HCT116 (cell line): ENCODE results near the gene FBLL1. TPM values are rescaled to one million over a fixed set of nuclear protein-coding genes. Genes with fewer than 3 reads are reported as not detected.

Experiments
- ATAC-seq: fragments of 200-7000 bp; cut with Tn5 transposase; 2 replicates; pipeline ENCODE4 v1.9.1; 2020; ENCODE audit warnings: mild to moderate bottlenecking, moderate library complexity
- BruUV-seq: library from RNA; stranded (reverse); fragments of 400-500 nt; replicated peaks from 2 replicates; lab custom pipeline; 2021; lab: Mats Ljungman, UMichigan
- CTCF ChIA-PET: fragments of 300-600 bp; sonication (Branson Sonifier 250); formaldehyde crosslinking; loops from one replicate; lab custom pipeline; 2021; ENCODE audit warnings: antibody characterized with exemption; lab: Charles Lee
- POLR2A ChIA-PET: fragments of 300-600, 350-600 bp; sonication (Branson Sonifier 250); formaldehyde crosslinking; loops from one replicate; lab custom pipeline; 2021; ENCODE audit warnings: antibody characterized with exemption; lab: Charles Lee
- RAD21 ChIA-PET, 2 experiments: fragments of 300-600 bp; sonication (Branson Sonifier 250); formaldehyde crosslinking; loops; one replicate each; lab custom pipeline; 2023; ENCODE audit warnings: low total read pairs in 2 of 2; ENCODE audit not compliant: uncharacterized antibody in 2 of 2, unreplicated experiment in 2 of 2, low non-redundant PET in 1 of 2; lab: Charles Lee
- DNase-seq: peaks from one replicate; pipeline ENCODE4 v3.0.0-alpha.2; 2010; ENCODE audit warnings: low read depth, low spot score
- H2AFZ ChIP-seq: fragments of 200-600 bp; shearing (Covaris generic), sonication (generic); 2 replicates; pipeline ENCODE4 v1.6.1; 2017; ENCODE audit warnings: low read depth, mixed run types, mixed read lengths, antibody characterized with exemption, low read length; ENCODE audit not compliant: poor library complexity, severe bottlenecking
- H3K27ac ChIP-seq: 2 replicates; pipeline ENCODE4 v1.5.1; 2012; ENCODE audit warnings: low read depth, low read length
- H3K27me3 ChIP-seq: fragments of 200-600 bp; sonication (generic); 2 replicates; pipeline ENCODE4 v1.6.1; 2016; ENCODE audit warnings: mixed run types, low read length, mixed read lengths; ENCODE audit not compliant: insufficient read depth
- H3K36me3 ChIP-seq, 2 experiments: fragments of 200-500 bp in 1 of 2; fragments of 200-600 bp in 1 of 2; sonication (Bioruptor generic) in 1 of 2; sonication (generic) in 1 of 2; 2 replicates each; pipeline versions ENCODE4 v1.5.1 to v1.6.1; 2014 to 2016; ENCODE audit warnings: low read length in 2 of 2, inconsistent platforms in 1 of 2, mixed read lengths in 1 of 2, mixed run types in 1 of 2; ENCODE audit not compliant: insufficient read depth in 2 of 2, control insufficient read depth in 1 of 2
- H3K4me1 ChIP-seq, 2 experiments: fragments of 200-600 bp in 1 of 2; sonication (generic) in 1 of 2; 2 replicates each; pipeline versions ENCODE4 v1.5.1 to v1.6.1; 2012 to 2017; ENCODE audit warnings: low read length in 2 of 2, inconsistent platforms in 1 of 2, mild to moderate bottlenecking in 1 of 2, mixed read lengths in 1 of 2, mixed run types in 1 of 2, moderate library complexity in 1 of 2; ENCODE audit not compliant: insufficient read depth in 2 of 2, control insufficient read depth in 1 of 2
- H3K4me2 ChIP-seq: fragments of 200-600 bp; sonication (generic); 2 replicates; pipeline ENCODE4 v1.6.1; 2017; ENCODE audit warnings: mixed run types, low read length, mixed read lengths
- H3K4me3 ChIP-seq, 2 experiments: fragments of 200-600 bp in 1 of 2; sonication (generic) in 1 of 2; replicated peaks in 1 of 2; 2 replicates each; pipeline ENCODE4 v1.5.1; 2011 to 2016; ENCODE audit warnings: low read length in 2 of 2, control low read depth in 1 of 2, low read depth in 1 of 2, mild to moderate bottlenecking in 1 of 2, mixed read lengths in 1 of 2, mixed run types in 1 of 2
- H3K79me2 ChIP-seq: fragments of 200-600 bp; sonication (generic); 2 replicates; pipeline ENCODE4 v1.6.1; 2017; ENCODE audit warnings: mild to moderate bottlenecking, mixed run types, low read length, moderate library complexity, mixed read lengths; ENCODE audit not compliant: insufficient read depth
- H3K9ac ChIP-seq: fragments of 200-600 bp; sonication (generic); 2 replicates; pipeline ENCODE4 v1.6.1; 2016; ENCODE audit warnings: low read length, mixed read lengths
- H3K9me2 ChIP-seq: fragments of 200-600 bp; sonication (generic), shearing (Covaris generic); 2 replicates; pipeline ENCODE4 v1.6.1; 2017; ENCODE audit warnings: mixed run types, mild to moderate bottlenecking, moderate library complexity; ENCODE audit not compliant: insufficient read depth
- H3K9me3 ChIP-seq, 2 experiments: fragments of 200-500 bp in 1 of 2; fragments of 200-600 bp in 1 of 2; sonication (Bioruptor generic) in 1 of 2; sonication (generic) in 1 of 2; 2 replicates each; pipeline ENCODE4 v1.6.1; 2014 to 2017; ENCODE audit warnings: low read length in 2 of 2, mixed read lengths in 2 of 2, inconsistent platforms in 1 of 2, low read depth in 1 of 2, mild to moderate bottlenecking in 1 of 2, mixed run types in 1 of 2, moderate library complexity in 1 of 2; ENCODE audit not compliant: control insufficient read depth in 1 of 2, insufficient read depth in 1 of 2
- H4K20me1 ChIP-seq: fragments of 200-600 bp; sonication (generic), shearing (Covaris generic); 2 replicates; pipeline ENCODE4 v1.6.1; 2017; ENCODE audit warnings: mixed run types, mild to moderate bottlenecking, moderate library complexity; ENCODE audit not compliant: insufficient read depth
- EGR1 ChIP-seq: IDR thresholded peaks from 2 replicates; pipeline ENCODE4 v1.6.1; 2012; ENCODE audit warnings: low read depth
- EZH2 ChIP-seq: fragments of 200-600 bp; sonication (generic); IDR thresholded peaks from 2 replicates; pipeline ENCODE4 v1.6.1; 2017; ENCODE audit warnings: antibody characterized with exemption, mixed run types
- POLR2A ChIP-seq: IDR thresholded peaks from 2 replicates; pipeline ENCODE4 v1.7.0; 2011; ENCODE audit warnings: borderline replicate concordance; ENCODE audit not compliant: insufficient read depth, insufficient read length; ENCODE audit errors: extremely low read depth
- POLR2AphosphoS5 ChIP-seq: IDR thresholded peaks from 2 replicates; pipeline ENCODE4 v1.6.1; 2011; ENCODE audit warnings: mild to moderate bottlenecking, low read depth, low read length, moderate library complexity
- RAD21 ChIP-seq: IDR thresholded peaks from 2 replicates; pipeline ENCODE4 v1.6.1; 2012; ENCODE audit warnings: low read depth, mild to moderate bottlenecking
- SIN3A ChIP-seq: IDR thresholded peaks from 2 replicates; pipeline ENCODE4 v1.6.1; 2012; ENCODE audit warnings: low read depth
- SRF ChIP-seq: IDR thresholded peaks from 2 replicates; pipeline ENCODE4 v1.6.1; 2012; ENCODE audit warnings: low read depth
- YY1 ChIP-seq: IDR thresholded peaks from 2 replicates; pipeline ENCODE4 v1.6.1; 2011; ENCODE audit warnings: low read length, low read depth, moderate library complexity, mild to moderate bottlenecking; ENCODE audit not compliant: insufficient replicate concordance; ENCODE audit errors: extremely low read depth
- ZFX ChIP-seq: fragments of 450-650 bp; IDR thresholded peaks from 2 replicates; pipeline ENCODE4 v1.6.1; 2017
- intact Hi-C: fragments of 100-400 bp; cut with micrococcal nuclease; formaldehyde crosslinking; loops from 2 replicates; pipeline ENCODE4 v1.10.0; 2022
- total RNA-seq: library from RNA; stranded (reverse); gene quantifications from one replicate; pipeline ENCODE4 v1.2.1, GENCODE V29; 2021; ENCODE audit not compliant: unreplicated experiment
- TF ChIP-seq, protein P1 (sequence below): IDR thresholded peaks from 2 replicates; pipeline ENCODE4 v1.6.1; 2012; ENCODE audit warnings: low read depth

Gene FBLL1
- total RNA-seq, 1 experiment from 2014 or later = 0.15 TPM

GRCh38 chr5:168525856-168526255 lies 3.2 kb upstream of the FBLL1 start:
- ChIA-PET RAD21 (no interaction called here), POLR2A (no interaction called here), CTCF (no interaction called here)
- Histone ChIP-seq H2AFZ (no peak overlapping the region), H3K4me2 (no peak overlapping the region), H4K20me1 (no peaks in the 10 kb centered on the region), H3K9me3 (no peaks in the 10 kb centered on the region), H3K4me3 (no peak overlapping the region), H3K9me2 (no peaks in the 10 kb centered on the region), H3K79me2 (no peaks in the 10 kb centered on the region), H3K4me1 (no peaks in the 10 kb centered on the region), H3K27me3 (no peaks in the 10 kb centered on the region), H3K27ac (no peak overlapping the region), H3K36me3 (no peaks in the 10 kb centered on the region; a peak in 1 of 4 replicates), H3K9ac (no peak overlapping the region)
- BruUV-seq = no TSS peak
- intact Hi-C loops = no loop called here
- no peak for DNase-seq
- ATAC-seq = no peak
- TF ChIP-seq SIN3A = no peak
- no peak for TF ChIP-seq YY1
- no peak for TF ChIP-seq POLR2AphosphoS5
- no peak for TF ChIP-seq ZFX
- no peak for TF ChIP-seq POLR2A
- no peak for TF ChIP-seq EZH2

GRCh38 chr5:168527756-168528295 lies 1.3 kb upstream of the FBLL1 start:
- POLR2A ChIA-PET = no interaction called here
- BruUV-seq = no TSS peak
- H3K9ac ChIP-seq = no peak overlapping the region

More at GRCh38 chr5:168527756-168528295, 1.3 kb upstream of the FBLL1 start:
- intact Hi-C loops = no loop called here
- CTCF ChIA-PET = no interaction called here
- TF ChIP-seq RAD21 = no peak
- TF ChIP-seq SRF = no peak
- no peak for TF ChIP-seq YY1
- TF ChIP-seq EGR1 = no peak
- TF ChIP-seq, protein P1, sequence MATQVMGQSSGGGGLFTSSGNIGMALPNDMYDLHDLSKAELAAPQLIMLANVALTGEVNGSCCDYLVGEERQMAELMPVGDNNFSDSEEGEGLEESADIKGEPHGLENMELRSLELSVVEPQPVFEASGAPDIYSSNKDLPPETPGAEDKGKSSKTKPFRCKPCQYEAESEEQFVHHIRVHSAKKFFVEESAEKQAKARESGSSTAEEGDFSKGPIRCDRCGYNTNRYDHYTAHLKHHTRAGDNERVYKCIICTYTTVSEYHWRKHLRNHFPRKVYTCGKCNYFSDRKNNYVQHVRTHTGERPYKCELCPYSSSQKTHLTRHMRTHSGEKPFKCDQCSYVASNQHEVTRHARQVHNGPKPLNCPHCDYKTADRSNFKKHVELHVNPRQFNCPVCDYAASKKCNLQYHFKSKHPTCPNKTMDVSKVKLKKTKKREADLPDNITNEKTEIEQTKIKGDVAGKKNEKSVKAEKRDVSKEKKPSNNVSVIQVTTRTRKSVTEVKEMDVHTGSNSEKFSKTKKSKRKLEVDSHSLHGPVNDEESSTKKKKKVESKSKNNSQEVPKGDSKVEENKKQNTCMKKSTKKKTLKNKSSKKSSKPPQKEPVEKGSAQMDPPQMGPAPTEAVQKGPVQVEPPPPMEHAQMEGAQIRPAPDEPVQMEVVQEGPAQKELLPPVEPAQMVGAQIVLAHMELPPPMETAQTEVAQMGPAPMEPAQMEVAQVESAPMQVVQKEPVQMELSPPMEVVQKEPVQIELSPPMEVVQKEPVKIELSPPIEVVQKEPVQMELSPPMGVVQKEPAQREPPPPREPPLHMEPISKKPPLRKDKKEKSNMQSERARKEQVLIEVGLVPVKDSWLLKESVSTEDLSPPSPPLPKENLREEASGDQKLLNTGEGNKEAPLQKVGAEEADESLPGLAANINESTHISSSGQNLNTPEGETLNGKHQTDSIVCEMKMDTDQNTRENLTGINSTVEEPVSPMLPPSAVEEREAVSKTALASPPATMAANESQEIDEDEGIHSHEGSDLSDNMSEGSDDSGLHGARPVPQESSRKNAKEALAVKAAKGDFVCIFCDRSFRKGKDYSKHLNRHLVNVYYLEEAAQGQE = no peak
- TF ChIP-seq, all 23 proteins: peak for 0
- Histone ChIP-seq H3K4me1 (no peaks in the 10 kb centered on the region), H3K4me3 (no peak overlapping the region), H3K79me2 (no peaks in the 10 kb centered on the region), H3K36me3 (no peaks in the 10 kb centered on the region; a peak in 1 of 4 replicates), H3K4me2 (no peak overlapping the region), H3K27ac (no peak overlapping the region), H3K27me3 (no peaks in the 10 kb centered on the region), H3K9me2 (no peaks in the 10 kb centered on the region), H4K20me1 (no peaks in the 10 kb centered on the region), H2AFZ (no peak overlapping the region), H3K9me3 (no peaks in the 10 kb centered on the region)
- ATAC-seq (no peak), DNase-seq (no peak)
- RAD21 ChIA-PET = no interaction called here
